KMS-11 (cell line): ENCODE data around the gene UPF2.

ENCODE experiments used
- H2AFZ ChIP-seq: fragments of 200-600 bp; sonication (generic); 2 replicates; pipeline ENCODE4 v1.6.1; 2016; ENCODE audit warnings: antibody characterized with exemption, mixed run types, low read depth
- H3K27ac ChIP-seq: fragments of 200-600 bp; sonication (generic); 2 replicates; pipeline ENCODE4 v1.6.1; 2016; ENCODE audit warnings: mild to moderate bottlenecking, mixed run types
- H3K27me3 ChIP-seq: fragments of 200-600 bp; sonication (generic); 2 replicates; pipeline ENCODE4 v1.6.1; 2017; ENCODE audit warnings: mild to moderate bottlenecking, low read depth, mixed run types, moderate library complexity; ENCODE audit not compliant: insufficient read depth
- H3K36me3 ChIP-seq: fragments of 200-600 bp; sonication (generic); 2 replicates; pipeline ENCODE4 v1.6.1; 2017; ENCODE audit warnings: mild to moderate bottlenecking, mixed run types; ENCODE audit not compliant: insufficient read depth
- H3K4me1 ChIP-seq: fragments of 200-600 bp; sonication (generic); 2 replicates; pipeline ENCODE4 v1.6.1; 2016; ENCODE audit warnings: mild to moderate bottlenecking, low read depth, mixed run types; ENCODE audit not compliant: poor library complexity, severe bottlenecking
- H3K4me2 ChIP-seq: fragments of 200-600 bp; sonication (generic); 2 replicates; pipeline ENCODE4 v1.7.0; 2016; ENCODE audit warnings: mild to moderate bottlenecking, mixed run types
- H3K4me3 ChIP-seq: fragments of 200-600 bp; sonication (generic); IDR thresholded peaks from 2 replicates; pipeline ENCODE4 v1.6.1; 2017; ENCODE audit warnings: low read depth, low read length, mixed read lengths; ENCODE audit not compliant: insufficient read depth
- H3K79me2 ChIP-seq: fragments of 200-600 bp; sonication (generic); 2 replicates; pipeline ENCODE4 v1.6.1; 2016; ENCODE audit warnings: low read depth, mixed run types; ENCODE audit not compliant: insufficient read depth
- H3K9ac ChIP-seq: fragments of 200-600 bp; sonication (generic); 2 replicates; pipeline ENCODE4 v1.6.1; 2016; ENCODE audit warnings: mild to moderate bottlenecking, mixed run types
- H4K20me1 ChIP-seq: fragments of 200-600 bp; sonication (generic); 2 replicates; pipeline ENCODE4 v1.6.1; 2016; ENCODE audit warnings: mild to moderate bottlenecking, mixed run types; ENCODE audit not compliant: insufficient read depth
- TF ChIP-seq, protein P1 (sequence below): fragments of 200-600 bp; sonication (generic); conservative IDR thresholded peaks from 2 replicates; pipeline ENCODE4 v1.6.1; 2017; ENCODE audit warnings: low read depth, mild to moderate bottlenecking, antibody characterized with exemption, low read length, moderate library complexity, mixed read lengths

Gene UPF2

GRCh38 chr10:11896549-11897200 is 145.9 kb downstream of the UPF2 start:
- H3K27ac ChIP-seq: no peak overlapping the region
- no peak overlapping the region for H3K4me2 ChIP-seq
- H3K36me3 ChIP-seq: no peaks in the 10 kb centered on the region
- no peak overlapping the region for H2AFZ ChIP-seq
- no peak overlapping the region for H3K4me3 ChIP-seq
- no peaks in the 10 kb centered on the region for H4K20me1 ChIP-seq
- H3K27me3 ChIP-seq: no peaks in the 10 kb centered on the region
- no peaks in the 10 kb centered on the region for H3K4me1 ChIP-seq
- no peak overlapping the region for H3K9ac ChIP-seq
- TF ChIP-seq, protein P1, sequence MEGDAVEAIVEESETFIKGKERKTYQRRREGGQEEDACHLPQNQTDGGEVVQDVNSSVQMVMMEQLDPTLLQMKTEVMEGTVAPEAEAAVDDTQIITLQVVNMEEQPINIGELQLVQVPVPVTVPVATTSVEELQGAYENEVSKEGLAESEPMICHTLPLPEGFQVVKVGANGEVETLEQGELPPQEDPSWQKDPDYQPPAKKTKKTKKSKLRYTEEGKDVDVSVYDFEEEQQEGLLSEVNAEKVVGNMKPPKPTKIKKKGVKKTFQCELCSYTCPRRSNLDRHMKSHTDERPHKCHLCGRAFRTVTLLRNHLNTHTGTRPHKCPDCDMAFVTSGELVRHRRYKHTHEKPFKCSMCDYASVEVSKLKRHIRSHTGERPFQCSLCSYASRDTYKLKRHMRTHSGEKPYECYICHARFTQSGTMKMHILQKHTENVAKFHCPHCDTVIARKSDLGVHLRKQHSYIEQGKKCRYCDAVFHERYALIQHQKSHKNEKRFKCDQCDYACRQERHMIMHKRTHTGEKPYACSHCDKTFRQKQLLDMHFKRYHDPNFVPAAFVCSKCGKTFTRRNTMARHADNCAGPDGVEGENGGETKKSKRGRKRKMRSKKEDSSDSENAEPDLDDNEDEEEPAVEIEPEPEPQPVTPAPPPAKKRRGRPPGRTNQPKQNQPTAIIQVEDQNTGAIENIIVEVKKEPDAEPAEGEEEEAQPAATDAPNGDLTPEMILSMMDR: no peak
- H3K79me2 ChIP-seq: no peaks in the 10 kb centered on the region

- no peaks in the 10 kb centered on the region for H3K36me3 ChIP-seq
- no peak overlapping the region for H3K27ac ChIP-seq
- no peak overlapping the region for H3K4me2 ChIP-seq
- H4K20me1 ChIP-seq: no peaks in the 10 kb centered on the region
- H3K79me2 ChIP-seq: no peaks in the 10 kb centered on the region
- H3K27me3 ChIP-seq: no peaks in the 10 kb centered on the region
- no peak overlapping the region for H3K9ac ChIP-seq
- TF ChIP-seq, protein P1: no peak
- no peak overlapping the region for H2AFZ ChIP-seq
- no peaks in the 10 kb centered on the region for H3K4me1 ChIP-seq
- H3K4me3 ChIP-seq: no peak overlapping the region
These were observed 147.0 kb downstream of the UPF2 start for GRCh38 chr10:11895598-11895997.

DNA sequence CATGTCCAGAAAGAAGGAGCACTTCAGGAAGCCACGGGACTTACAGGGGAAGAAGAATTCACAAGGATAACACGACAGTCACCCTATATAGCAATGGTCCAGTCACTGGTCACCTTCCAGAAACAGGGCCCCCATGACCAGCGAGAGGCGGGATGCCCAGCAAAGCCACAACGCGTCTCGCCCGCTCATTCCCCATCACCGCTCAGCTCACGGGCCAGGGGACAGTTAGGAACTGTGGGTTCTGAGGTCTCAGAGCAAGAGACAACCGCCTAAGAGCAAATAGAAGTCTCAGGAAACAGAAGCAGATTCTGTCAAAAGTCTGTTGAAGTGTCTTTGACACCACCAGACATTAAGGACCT is 147.5 kb downstream of the UPF2 start:
- Histone ChIP-seq H2AFZ (no peak overlapping the region), H3K4me2 (no peak overlapping the region), H3K27me3 (no peaks in the 10 kb centered on the region), H3K9ac (no peak overlapping the region), H3K4me3 (no peak overlapping the region), H3K27ac (no peak overlapping the region), H4K20me1 (no peaks in the 10 kb centered on the region), H3K4me1 (no peaks in the 10 kb centered on the region), H3K36me3 (no peaks in the 10 kb centered on the region), H3K79me2 (no peaks in the 10 kb centered on the region)
- TF ChIP-seq, protein P1: no peak

GRCh38 chr10:11894381-11895107 is 148.1 kb downstream of the UPF2 start:
- Histone ChIP-seq H3K27ac (no peak overlapping the region), H3K4me3 (no peak overlapping the region), H3K79me2 (no peaks in the 10 kb centered on the region), H3K4me2 (no peak overlapping the region), H3K9ac (no peak overlapping the region), H3K4me1 (no peaks in the 10 kb centered on the region), H3K36me3 (no peaks in the 10 kb centered on the region), H3K27me3 (no peaks in the 10 kb centered on the region), H4K20me1 (no peaks in the 10 kb centered on the region), H2AFZ (no peak overlapping the region)
- TF ChIP-seq, protein P1: no peak
